H4 (cell line): ENCODE measurements around the gene CD163L1. TPM values are rescaled to one million over a fixed set of nuclear protein-coding genes. Genes with fewer than 3 reads are reported as not detected.
"Not testable (repeated sequence)": the region's sequence is repeated elsewhere in the genome, so short reads cannot be mapped to it uniquely, and the experiment has no call there.

Experiments used
- DNase-seq: peaks from one replicate; pipeline ENCODE4 v3.0.0-alpha.2; 2015; ENCODE audit warnings: low spot score
- total RNA-seq: library from RNA; depleted of rRNA; stranded (reverse); fragments of >200 nt; shearing (Covaris generic); gene quantifications from 2 replicates; pipeline ENCODE4 v1.2.3, GENCODE V29; 2014; rRNA removed

The CD163L1 gene
- total RNA-seq: 27.5 and 47.1 TPM in 2 replicates

GRCh38 chr12:7444076-7444475 is at the start of gene CD163L1:
TSS of gene CD163L1 (minus strand) at chr12:7444153. CDS start at chr12:7444127, 26 bp downstream.
- no peak for DNase-seq

GRCh38 chr12:7493006-7493405 is 49.1 kb upstream of the CD163L1 start:
- no peak for DNase-seq

- DNase-seq: no peak
These were observed 42.6 kb upstream of the CD163L1 start for GRCh38 chr12:7486512-7486911.

GRCh38 chr12:7485095-7485494 is 41.1 kb upstream of the CD163L1 start:
- DNase-seq: no peak

GRCh38 chr12:7483343-7483742 is 39.4 kb upstream of the CD163L1 start:
- DNase-seq: no peak

GRCh38 chr12:7479771-7480170 is 35.8 kb upstream of the CD163L1 start:
- no peak for DNase-seq

GRCh38 chr12:7472060-7472459 is 28.1 kb upstream of the CD163L1 start:
- no peak for DNase-seq

- DNase-seq: peak; percentile 55
These were observed 16.7 kb upstream of the CD163L1 start for GRCh38 chr12:7460375-7461259.

- DNase-seq: no peak
These were observed 16.0 kb upstream of the CD163L1 start for GRCh38 chr12:7459973-7460372.

- no peak for DNase-seq
These were observed 7.8 kb upstream of the CD163L1 start for GRCh38 chr12:7451756-7452155.

- no peak for DNase-seq
These were observed 6.7 kb upstream of the CD163L1 start for GRCh38 chr12:7450667-7451066.

GRCh38 chr12:7448099-7448498 is 4.1 kb upstream of the CD163L1 start:
- DNase-seq: no peak

GRCh38 chr12:7444537-7444936 is 584 bp upstream of the CD163L1 start:
- no peak for DNase-seq

- no peak for DNase-seq
These were observed 2.7 kb downstream of the CD163L1 start for GRCh38 chr12:7441216-7441615.

GRCh38 chr12:7439579-7440505 is 4.1 kb downstream of the CD163L1 start:
- DNase-seq: no peak

GRCh38 chr12:7438291-7438995 is 5.5 kb downstream of the CD163L1 start:
- not testable (repeated sequence) for DNase-seq

- DNase-seq: not testable (repeated sequence)
These were observed 6.5 kb downstream of the CD163L1 start for GRCh38 chr12:7437494-7437893.

GRCh38 chr12:7434670-7435069 is 9.3 kb downstream of the CD163L1 start:
- no peak for DNase-seq

GRCh38 chr12:7433276-7433822 is 10.6 kb downstream of the CD163L1 start:
- DNase-seq: peak; percentile 85

GRCh38 chr12:7431993-7432685 is 11.8 kb downstream of the CD163L1 start:
- no peak for DNase-seq

GRCh38 chr12:7411343-7411742 is 32.6 kb downstream of the CD163L1 start:
- no peak for DNase-seq
